IPS-15b (cell line): ENCODE data around the gene NLRP5.
"Not testable (repeated sequence)": the region's sequence is repeated elsewhere in the genome, so short reads cannot be mapped to it uniquely, and the experiment has no call there.

Experiments
- H3K27me3 ChIP-seq: one replicate; pipeline ENCODE4 v1.6.1; 2013; ENCODE audit warnings: low read length; ENCODE audit not compliant: control insufficient read depth, insufficient read depth
- H3K36me3 ChIP-seq: one replicate; pipeline ENCODE4 v1.6.1; 2013; ENCODE audit warnings: low read length; ENCODE audit not compliant: control insufficient read depth, insufficient read depth
- H3K4me1 ChIP-seq: one replicate; pipeline ENCODE4 v1.6.1; 2013; ENCODE audit warnings: mild to moderate bottlenecking, low read length; ENCODE audit not compliant: control insufficient read depth, insufficient read depth
- H3K4me3 ChIP-seq: one replicate; pipeline ENCODE4 v1.5.1; 2013; ENCODE audit warnings: low read depth, low read length
- H3K9ac ChIP-seq: one replicate; pipeline ENCODE4 v1.6.1; 2013; ENCODE audit warnings: low read depth, mild to moderate bottlenecking, low read length
- H3K9me3 ChIP-seq: one replicate; pipeline ENCODE4 v1.6.1; 2013; ENCODE audit warnings: mild to moderate bottlenecking, low read length; ENCODE audit not compliant: control insufficient read depth, insufficient read depth

The NLRP5 gene

DNA sequence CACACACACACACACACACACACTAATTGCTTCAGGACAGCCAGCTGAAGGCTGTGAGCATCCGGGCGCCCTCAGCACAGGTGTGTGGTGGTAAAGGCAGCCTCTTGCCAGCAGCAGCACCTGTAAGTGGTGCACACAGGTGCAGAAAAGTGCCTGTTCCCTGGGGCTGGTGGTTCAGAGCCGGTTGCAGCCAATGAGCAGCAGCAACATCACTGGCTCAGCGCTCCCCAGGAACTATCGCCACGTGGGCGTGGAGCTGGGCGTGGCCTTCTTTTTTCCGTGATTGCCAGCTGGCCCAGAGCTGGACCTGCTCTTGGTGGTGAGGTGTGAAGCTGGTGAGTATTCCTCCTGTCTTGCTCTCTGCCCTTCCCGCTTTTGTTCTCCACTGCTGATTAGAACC, at the start of gene NLRP5:
Gene NLRP5, plus strand, starts transcription at position 289 of the 400 bp plus-strand sequence.
- peaks cover 13% of the 10 kb centered on the region for H3K9me3 ChIP-seq
- H3K27me3 ChIP-seq: no peaks in the 10 kb centered on the region
- no peaks in the 10 kb centered on the region for H3K36me3 ChIP-seq
- no peaks in the 10 kb centered on the region for H3K4me1 ChIP-seq
- H3K4me3 ChIP-seq: no peak within 1 kb of the TSS
- no peak within 1 kb of the TSS for H3K9ac ChIP-seq

DNA sequence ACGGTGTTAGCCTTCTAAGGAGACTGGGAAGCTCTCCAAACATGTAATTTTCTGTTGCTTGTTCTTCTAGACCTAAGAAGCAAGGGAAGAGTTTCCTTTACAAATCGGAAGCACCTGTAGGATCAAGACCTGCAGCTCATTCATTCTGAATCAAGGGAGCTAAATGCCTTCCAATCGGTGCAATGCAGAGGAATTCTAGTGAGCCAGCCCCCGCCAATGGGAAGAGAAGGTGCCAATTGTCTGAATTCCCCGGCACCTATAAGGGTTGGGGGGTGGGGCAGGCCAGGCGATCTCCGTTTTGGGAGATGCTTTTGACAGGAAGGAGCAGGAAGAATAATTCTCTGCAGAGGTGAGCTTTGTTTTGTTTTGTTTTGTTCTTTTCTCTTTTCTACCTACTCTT, 47.4 kb upstream of the NLRP5 start:
- Histone ChIP-seq H3K9ac (no peak overlapping the region), H3K36me3 (no peaks in the 10 kb centered on the region), H3K9me3 (peaks cover 21% of the 10 kb centered on the region), H3K4me1 (no peaks in the 10 kb centered on the region), H3K27me3 (no peaks in the 10 kb centered on the region), H3K4me3 (no peak overlapping the region)

GRCh38 chr19:55940306-55940705, 46.3 kb upstream of the NLRP5 start:
- H3K4me3 ChIP-seq: no peak overlapping the region
- no peaks in the 10 kb centered on the region for H3K36me3 ChIP-seq
- H3K9me3 ChIP-seq: peaks cover 17% of the 10 kb centered on the region
- no peaks in the 10 kb centered on the region for H3K27me3 ChIP-seq
- H3K4me1 ChIP-seq: no peaks in the 10 kb centered on the region
- no peak overlapping the region for H3K9ac ChIP-seq

- Histone ChIP-seq H3K4me1 (no peaks in the 10 kb centered on the region), H3K4me3 (no peak within 1 kb of the TSS), H3K9me3 (peaks cover 32% of the 10 kb centered on the region), H3K36me3 (no peaks in the 10 kb centered on the region), H3K9ac (no peak within 1 kb of the TSS), H3K27me3 (no peaks in the 10 kb centered on the region)
Measured at GRCh38 chr19:55947532-55947931, 39.0 kb upstream of the NLRP5 start, which contains the start of gene NLRP8. Gene NLRP8, plus strand, starts transcription at chr19:55947832.

GRCh38 chr19:55950566-55950965, 36.0 kb upstream of the NLRP5 start:
- not testable (repeated sequence) for H3K36me3 ChIP-seq, H3K9ac ChIP-seq, H3K4me1 ChIP-seq, H3K4me3 ChIP-seq, H3K27me3 ChIP-seq
- H3K9me3 ChIP-seq: peaks cover 40% of the 10 kb centered on the region

DNA sequence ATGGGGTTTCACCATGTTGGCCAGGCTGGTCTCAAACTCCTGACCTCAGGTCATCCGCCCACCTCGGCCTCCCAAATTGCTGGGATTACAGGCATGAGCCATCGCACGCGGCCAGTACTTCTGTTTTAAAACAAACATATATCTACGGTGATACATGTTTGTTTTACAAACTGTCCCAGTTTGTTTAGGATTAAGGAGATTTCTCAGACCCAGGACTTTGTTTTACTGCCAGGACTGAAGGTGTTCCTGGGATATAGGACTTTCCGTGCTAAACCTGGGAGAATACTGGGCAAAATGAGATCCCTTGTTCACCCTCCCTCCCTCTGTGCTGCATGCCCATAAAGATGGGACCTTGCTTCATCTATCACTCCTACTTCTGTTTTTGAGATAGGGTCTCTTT, 30.1 kb upstream of the NLRP5 start:
- Histone ChIP-seq H3K27me3 (no peaks in the 10 kb centered on the region), H3K9me3 (peaks cover 29% of the 10 kb centered on the region), H3K4me3 (no peak overlapping the region), H3K4me1 (no peaks in the 10 kb centered on the region), H3K36me3 (no peaks in the 10 kb centered on the region), H3K9ac (no peak overlapping the region)

- Histone ChIP-seq H3K4me1 (no peaks in the 10 kb centered on the region), H3K36me3 (no peaks in the 10 kb centered on the region), H3K27me3 (no peaks in the 10 kb centered on the region), H3K9me3 (peaks cover 30% of the 10 kb centered on the region), H3K9ac (no peak overlapping the region), H3K4me3 (no peak overlapping the region)
Measured at GRCh38 chr19:55958356-55958755, 28.2 kb upstream of the NLRP5 start.

- peaks cover 22% of the 10 kb centered on the region for H3K9me3 ChIP-seq
- no peaks in the 10 kb centered on the region for H3K36me3 ChIP-seq
- no peaks in the 10 kb centered on the region for H3K27me3 ChIP-seq
- no peak overlapping the region for H3K9ac ChIP-seq
- H3K4me1 ChIP-seq: no peaks in the 10 kb centered on the region
- no peak overlapping the region for H3K4me3 ChIP-seq
Measured at GRCh38 chr19:55959996-55960675, 26.4 kb upstream of the NLRP5 start.

DNA sequence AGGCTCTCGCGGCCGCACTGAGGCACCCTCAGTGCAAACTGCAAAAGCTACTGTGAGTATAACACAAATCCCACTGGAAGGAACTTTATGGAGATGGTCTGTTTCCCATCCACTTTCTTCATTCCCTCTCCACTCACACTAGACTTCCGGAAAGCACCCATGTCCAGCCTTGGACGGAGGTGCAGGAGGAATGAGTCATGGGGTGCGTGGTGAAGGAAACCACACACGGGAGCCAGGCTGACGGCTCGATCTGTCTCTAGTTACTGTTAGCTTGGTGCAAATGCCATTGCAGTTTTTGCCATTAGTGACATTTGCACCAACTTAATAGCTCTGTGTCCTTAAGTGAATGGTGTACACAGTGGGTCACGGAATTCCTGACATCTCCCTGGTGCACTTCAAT, 24.4 kb upstream of the NLRP5 start:
- Histone ChIP-seq H3K27me3 (no peaks in the 10 kb centered on the region), H3K36me3 (no peaks in the 10 kb centered on the region), H3K4me3 (no peak overlapping the region), H3K4me1 (no peaks in the 10 kb centered on the region), H3K9ac (no peak overlapping the region), H3K9me3 (peaks cover 21% of the 10 kb centered on the region)

GRCh38 chr19:55973982-55974381, 12.6 kb upstream of the NLRP5 start:
- Histone ChIP-seq H3K9me3 (peaks cover 17% of the 10 kb centered on the region), H3K36me3 (no peaks in the 10 kb centered on the region), H3K4me3 (no peak overlapping the region), H3K9ac (no peak overlapping the region), H3K4me1 (no peaks in the 10 kb centered on the region), H3K27me3 (no peaks in the 10 kb centered on the region)

GRCh38 chr19:55980415-55980814, 6.2 kb upstream of the NLRP5 start:
- no peaks in the 10 kb centered on the region for H3K27me3 ChIP-seq
- peaks cover 4% of the 10 kb centered on the region for H3K9me3 ChIP-seq
- no peaks in the 10 kb centered on the region for H3K36me3 ChIP-seq
- no peaks in the 10 kb centered on the region for H3K4me1 ChIP-seq
- H3K4me3 ChIP-seq: no peak overlapping the region
- no peak overlapping the region for H3K9ac ChIP-seq

- Histone ChIP-seq H3K4me3 (no peak overlapping the region), H3K36me3 (no peaks in the 10 kb centered on the region), H3K4me1 (no peaks in the 10 kb centered on the region), H3K9ac (no peak overlapping the region), H3K27me3 (no peaks in the 10 kb centered on the region), H3K9me3 (peaks cover 17% of the 10 kb centered on the region)
Measured at GRCh38 chr19:55985254-55985653, 1.3 kb upstream of the NLRP5 start.
